HG02798 (cell line): Measurements from ENCODE around the gene GNLY.
A peak's percentile ranks its signal among the peaks of the same experiment; 100 is the strongest.
"Not testable (repeated sequence)": the region's sequence is repeated elsewhere in the genome, so short reads cannot be mapped to it uniquely, and the experiment has no call there.

Source experiments
- ATAC-seq: cut with Tn5 transposase; IDR thresholded peaks from one replicate; pipeline ENCODE4 v1.9.1; 2021; ENCODE audit warnings: mild to moderate bottlenecking; ENCODE audit not compliant: unreplicated experiment, poor library complexity

Gene GNLY

GRCh38 chr2:85694052-85695025 lies at the start of gene GNLY:
TSS of gene GNLY (plus strand) at chr2:85694358. CDS start at chr2:85694419, 61 bp downstream.
- no peak for ATAC-seq

- no peak for ATAC-seq
Observed at GRCh38 chr2:85644909-85645308, 49.2 kb upstream of the GNLY start.

DNA sequence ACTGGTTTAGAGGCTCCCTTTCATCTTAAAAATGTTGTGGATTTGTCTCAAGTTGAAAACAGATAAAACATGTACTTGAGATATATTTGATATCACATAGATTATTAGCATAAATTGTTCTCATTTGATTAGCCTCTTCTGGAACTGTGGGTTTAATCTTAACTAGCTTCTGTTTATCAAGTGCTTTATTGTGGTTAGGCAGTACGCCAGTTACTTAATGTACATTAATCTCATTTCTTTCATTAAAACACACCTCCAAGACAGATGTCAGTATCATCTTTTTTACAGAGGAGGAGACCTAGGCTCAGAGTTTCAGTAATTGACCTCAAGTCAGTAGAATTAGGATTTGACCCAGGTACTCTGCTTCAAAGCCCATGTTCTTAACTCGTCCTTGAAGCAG lies 48.0 kb upstream of the GNLY start:
- no peak for ATAC-seq

DNA sequence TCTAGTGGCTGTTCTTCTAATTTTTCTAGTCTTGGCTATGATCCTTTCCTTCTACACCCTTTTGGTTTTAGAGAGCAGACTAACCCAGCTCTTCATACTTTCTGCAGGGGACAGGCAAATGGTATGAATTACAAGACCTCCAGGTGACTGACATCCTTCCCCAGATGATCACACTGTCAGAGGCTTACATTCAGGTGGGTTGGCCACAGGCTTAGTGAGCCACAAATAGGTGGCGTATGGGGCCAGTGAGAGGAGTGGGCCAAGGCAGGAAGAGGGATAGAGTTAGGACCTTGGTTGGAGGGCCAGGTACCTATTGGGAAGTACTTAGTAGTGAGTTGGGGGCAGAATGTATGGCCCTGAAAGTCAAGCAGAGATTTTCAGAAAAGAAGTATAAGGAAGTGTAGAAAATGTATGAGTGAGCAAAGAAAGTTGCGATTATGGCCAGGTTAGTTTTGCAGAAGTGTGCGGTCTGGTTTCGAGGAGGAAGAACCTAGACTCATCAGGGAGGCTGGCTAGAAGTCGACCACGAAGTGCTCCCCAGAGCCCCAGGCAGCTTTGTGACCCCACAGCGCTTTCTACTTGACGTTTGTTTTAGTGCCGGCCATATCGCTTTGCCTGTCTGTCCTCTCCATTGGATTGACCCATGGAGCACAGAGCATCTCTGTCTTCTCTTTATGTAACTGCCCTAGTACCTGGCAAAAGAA lies 46.2 kb upstream of the GNLY start:
- ATAC-seq = peak; percentile 44

- no peak for ATAC-seq
Observed at GRCh38 chr2:85648619-85649018, 45.5 kb upstream of the GNLY start.

DNA sequence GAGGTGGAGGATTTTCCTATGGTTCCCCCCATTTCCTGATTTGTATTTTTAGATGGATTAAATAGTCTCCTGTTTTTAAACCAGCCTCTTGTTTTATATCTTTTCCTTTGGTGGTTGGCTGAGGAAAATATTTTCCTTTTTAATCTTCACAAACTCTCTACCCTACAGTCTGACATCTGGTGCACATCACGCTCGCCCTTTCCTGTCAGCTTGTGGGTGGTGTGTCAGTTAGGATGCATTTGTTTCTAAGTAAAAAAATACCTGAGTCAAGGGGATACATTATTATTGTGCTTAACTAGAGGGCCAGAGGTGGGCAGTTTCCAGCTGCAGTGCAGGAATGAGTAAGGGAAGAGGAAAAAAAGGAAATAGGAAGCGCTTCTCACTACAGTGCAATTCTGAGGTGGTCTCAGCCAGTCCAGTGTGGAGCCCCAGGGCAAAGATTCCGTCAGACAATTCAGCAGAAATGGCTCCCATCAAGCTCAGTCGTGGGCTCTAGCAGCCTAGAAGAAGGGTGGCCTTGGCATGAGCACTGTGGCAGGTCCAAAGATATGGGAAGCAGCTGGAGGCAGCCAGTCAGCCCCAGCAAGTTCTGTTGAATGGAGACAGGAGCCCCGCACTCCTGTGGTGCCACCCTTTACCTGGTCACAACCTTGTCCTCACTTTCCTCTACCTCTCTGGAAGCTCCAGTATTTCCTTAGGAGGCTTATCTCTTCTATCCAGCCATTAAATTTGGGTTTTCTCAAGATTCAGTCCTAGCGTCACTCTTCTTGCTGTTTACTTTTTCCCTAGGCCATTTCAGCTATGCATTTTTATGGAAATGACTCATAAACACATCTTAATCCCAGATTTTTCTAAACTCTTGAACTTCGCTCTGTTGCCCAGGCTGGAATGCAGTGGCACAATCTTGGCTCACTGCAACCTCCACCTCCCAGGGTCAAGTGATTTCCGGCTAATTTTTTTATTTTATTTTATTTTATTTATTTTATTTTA lies 44.7 kb upstream of the GNLY start:
- ATAC-seq = no peak

GRCh38 chr2:85650456-85650855 lies 43.7 kb upstream of the GNLY start:
- ATAC-seq = no peak

- ATAC-seq = no peak
Observed at GRCh38 chr2:85651097-85651496, 43.1 kb upstream of the GNLY start.

DNA sequence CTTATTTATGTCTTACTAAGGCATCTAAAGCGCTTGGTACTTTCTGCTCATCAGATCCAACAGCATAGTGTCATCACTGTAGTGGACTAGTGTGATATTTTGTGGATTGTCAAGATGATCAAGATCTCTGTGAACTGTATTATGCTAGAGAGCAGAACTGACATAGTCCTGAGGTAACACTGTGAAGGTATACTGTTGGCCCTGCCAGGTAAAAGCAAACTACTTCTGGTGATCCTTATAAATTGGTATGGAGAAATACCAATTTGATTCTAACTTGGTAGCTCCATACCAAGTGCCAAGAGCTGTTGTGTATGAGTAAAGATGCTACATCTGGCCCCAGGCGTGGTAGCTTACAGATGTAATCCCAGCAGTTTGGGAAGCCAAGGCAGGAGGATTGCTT lies 42.1 kb upstream of the GNLY start:
- no peak for ATAC-seq

DNA sequence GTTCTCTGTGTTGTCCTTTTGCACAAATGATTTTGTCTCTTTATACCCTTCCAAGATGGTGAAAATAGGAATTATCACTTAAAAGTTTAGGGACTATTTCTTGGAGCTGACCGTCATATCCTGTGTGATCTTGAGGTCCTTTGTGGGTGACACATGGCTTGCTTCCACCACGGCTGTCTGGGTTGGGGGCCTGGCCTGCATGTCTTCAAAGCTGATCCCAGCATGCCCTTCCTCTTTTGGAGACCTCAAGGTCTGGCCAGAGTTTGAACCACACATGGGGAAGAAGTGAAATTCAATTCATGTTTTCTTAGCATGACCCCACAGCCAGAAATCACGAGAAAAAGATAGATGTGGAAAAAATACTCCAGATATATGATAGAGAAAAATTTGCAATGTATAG lies 40.2 kb upstream of the GNLY start:
- ATAC-seq = no peak

GRCh38 chr2:85655961-85656417 lies 38.2 kb upstream of the GNLY start:
- ATAC-seq = no peak

DNA sequence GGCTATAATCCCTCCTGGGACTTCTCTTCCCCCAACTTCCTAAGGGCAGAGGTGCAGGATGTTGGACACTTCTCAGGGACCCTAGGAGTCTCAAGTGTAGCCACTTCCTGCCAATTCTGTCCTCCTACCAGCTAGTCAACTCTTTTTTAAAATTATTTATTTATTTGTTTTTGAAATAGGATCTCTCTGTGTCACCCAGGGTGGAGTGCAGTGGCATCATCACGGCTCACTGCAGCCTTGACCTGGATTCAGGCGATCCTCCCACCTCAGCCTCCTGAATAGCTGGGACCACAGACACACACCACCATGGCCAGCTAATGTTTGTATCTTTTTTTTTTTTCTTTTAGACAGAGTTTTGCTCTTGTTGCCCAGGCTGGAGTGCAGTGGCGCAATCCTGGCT lies 37.7 kb upstream of the GNLY start:
- ATAC-seq = no peak

DNA sequence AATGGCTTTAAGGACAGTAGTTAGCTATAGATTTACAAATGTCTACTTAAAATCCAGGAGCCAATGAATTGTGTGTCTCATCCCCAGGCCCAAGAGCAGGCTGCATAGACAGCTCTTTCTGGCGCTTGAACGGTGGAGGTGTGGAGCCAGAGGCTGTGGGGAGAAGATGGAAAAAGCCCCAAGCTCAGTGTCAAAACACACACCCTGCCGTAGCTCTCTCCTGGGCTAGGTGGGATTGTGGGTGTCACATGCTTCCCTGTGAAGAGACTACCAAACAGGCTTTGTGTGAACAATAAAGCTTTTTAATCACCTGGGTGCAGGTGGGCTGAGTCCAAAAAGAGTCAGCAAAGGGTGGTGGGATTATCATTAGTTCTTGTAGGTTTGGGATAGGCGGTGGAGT lies 36.8 kb upstream of the GNLY start:
- ATAC-seq = not testable (repeated sequence)

GRCh38 chr2:85659324-85659981 lies 34.7 kb upstream of the GNLY start:
- ATAC-seq = no peak

DNA sequence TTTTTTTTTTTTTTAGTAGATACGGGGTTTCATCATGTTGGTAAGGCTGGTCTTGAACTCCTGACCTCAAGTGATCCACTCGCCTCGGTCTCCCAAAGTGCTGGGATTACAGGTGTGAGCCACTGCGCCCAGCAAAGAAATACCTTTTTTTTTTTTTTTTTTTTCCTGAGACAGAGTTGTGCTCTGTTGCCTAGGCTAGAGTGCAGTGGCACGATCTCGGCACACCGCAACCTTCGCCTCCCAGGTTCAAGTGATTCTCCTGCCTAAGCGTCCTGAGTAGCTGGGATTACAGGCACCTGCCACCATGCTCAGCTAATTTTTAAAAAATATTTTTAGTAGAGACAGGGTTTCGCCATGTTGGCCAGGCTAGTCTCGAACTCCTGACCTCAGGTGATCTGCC lies 33.9 kb upstream of the GNLY start:
- not testable (repeated sequence) for ATAC-seq

- ATAC-seq = no peak
Observed at GRCh38 chr2:85660725-85661124, 33.4 kb upstream of the GNLY start.

- no peak for ATAC-seq
Observed at GRCh38 chr2:85661139-85661858, 32.9 kb upstream of the GNLY start.

DNA sequence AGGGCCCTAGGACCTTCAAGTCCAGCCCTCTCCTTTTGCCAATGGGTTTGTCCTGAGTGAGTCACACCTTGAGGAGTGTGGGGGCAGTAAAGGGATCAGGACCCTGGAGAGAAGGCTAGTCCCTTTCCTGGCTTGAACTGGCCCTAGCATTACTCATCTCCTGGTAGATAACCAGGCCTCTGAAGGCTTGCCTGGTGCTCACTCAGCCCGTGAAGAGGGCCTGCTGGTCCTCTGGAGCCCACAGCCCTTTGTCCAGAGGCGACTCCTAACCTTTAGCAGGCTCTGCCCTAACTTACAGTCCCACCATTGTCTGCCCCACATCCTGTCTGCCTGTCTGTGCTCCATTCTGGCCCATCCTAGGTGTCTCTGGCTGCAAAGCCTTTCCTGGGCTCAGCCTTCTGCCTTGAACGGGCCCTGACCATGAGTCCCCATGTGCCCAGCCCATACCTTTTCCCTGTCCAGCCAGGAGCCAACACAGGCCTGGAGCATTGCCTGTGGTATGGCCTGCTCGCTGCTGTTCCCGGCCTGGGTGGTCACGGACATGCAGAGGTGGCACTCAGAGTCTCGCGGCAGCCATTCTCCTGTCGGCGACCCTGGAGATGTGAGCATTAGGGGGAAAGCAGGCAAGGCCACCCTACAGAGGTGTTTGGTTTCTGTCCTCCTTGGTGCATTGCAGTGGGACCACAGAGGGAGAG lies 31.1 kb upstream of the GNLY start:
- no peak for ATAC-seq
